ENCODE measurements around the gene TSHZ2. TPM values are rescaled to one million over a fixed set of nuclear protein-coding genes. Genes with fewer than 3 reads are reported as not detected.

The TSHZ2 gene
- total and polyA plus RNA-seq, 9 of the 15 experiments (the other 6 are each of a cell fraction or from before 2014, with no cell fraction given), result 0.03 to 0.20 (median 0.05) TPM; not detected in 4

DNA sequence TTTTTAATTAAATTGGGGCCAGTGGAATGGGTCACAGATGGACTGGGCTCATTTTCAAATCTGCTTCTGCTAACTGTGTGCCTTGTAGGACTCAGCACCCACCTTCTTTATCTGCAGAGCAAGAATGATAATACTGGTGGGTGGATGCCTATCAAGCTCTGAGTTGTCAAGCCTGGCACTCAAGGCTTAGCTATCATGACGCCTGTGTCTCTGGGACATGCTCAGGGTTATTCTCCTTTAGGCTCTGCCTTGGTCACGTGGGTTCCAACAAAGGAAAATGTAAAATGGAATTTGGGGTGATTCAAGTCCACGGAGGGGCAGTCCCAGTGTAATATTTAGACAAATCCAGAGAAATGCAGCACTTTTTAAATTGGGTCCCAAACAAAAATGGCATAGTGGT lies 202.3 kb downstream of the TSHZ2 start:
- BruUV-seq (replicated peaks), result no TSS peak
- Histone ChIP-seq H3K79me2 (ENCODE audit: control insufficient read depth, insufficient read depth, low read length) (no peaks in the 10 kb centered on the region), H2AFZ (ENCODE audit: low read depth, low read length) (peak overlapping the region; percentile 35; the same call in 1 of the 2 replicates), H3K27ac (ENCODE audit: extremely low read depth, low read depth, low read length) (peak overlapping the region; percentile 15), H4K20me1 (replicated peaks; ENCODE audit: control insufficient read depth, insufficient read depth, low read length) (no peaks in the 10 kb centered on the region), H3K9me1 (ENCODE audit: control insufficient read depth, insufficient read depth, low read length) (no peaks in the 10 kb centered on the region), H3K4me2 (ENCODE audit: insufficient read depth, low read length) (no peak overlapping the region; the same call in 1 of the 2 replicates), H3K36me3 (ENCODE audit: control insufficient read depth, insufficient read depth, low read length) (no peaks in the 10 kb centered on the region), H3K4me3 (no peak overlapping the region), H3K27me3 (ENCODE audit: control insufficient read depth in 2 of 2, insufficient read depth in 2 of 2, low read length in 2 of 2) (no peaks in the 10 kb centered on the region), H3K9me3 (replicated peaks; ENCODE audit: control insufficient read depth, insufficient read depth, low read depth, low read length) (0 out of 2 replicates have a peak, but pooled peaks cover 3% of the 10 kb centered on the region), H3K4me1 (replicated peaks in 1 of 2; ENCODE audit: control insufficient read depth in 2 of 2, insufficient read depth in 2 of 2, low read length in 2 of 2) (peaks cover 20 to 27% of the 10 kb centered on the region in 2 experiments; a peak in 4 of 5 replicates), H3K9ac (ENCODE audit: insufficient read depth in 1 of 2, low read depth in 2 of 2, low read length in 2 of 2) (peak overlapping the region in 1 of 2 experiments; percentile 13; a peak in 2 of 4 replicates)
- POLR2A ChIA-PET, result interaction anchor here (0.6 to 0.7 kb wide), 2 partner anchors 14 to 34 kb away, joined by 3 to 4 read pairs; no protein-coding TSS in a partner anchor
- DNase-seq (ENCODE audit: extremely low read depth in 1 of 4, low spot score in 3 of 4) (peak in 1 of 4 experiments; percentile 32), ATAC-seq (peak; percentile 22), FAIRE-seq (peak; percentile 46)
- 17% methylated on average over 3 of the region's 3 CpGs for whole genome bisulfite sequencing (ENCODE audit: insufficient coverage, low coverage, missing lambda C conversion rate)
- CTCF ChIA-PET (ENCODE audit: low intra/inter-chr PET ratio), result no interaction called here
- in situ Hi-C loops (cut with MboI) (no loop called here), intact Hi-C loops (cut with micrococcal nuclease) (no loop called here)
- TF ChIP-seq ZNF3 (CRISPR knock-in tag; IDR thresholded peaks at IDR 0.05), result no peak
- TF ChIP-seq, protein P1, sequence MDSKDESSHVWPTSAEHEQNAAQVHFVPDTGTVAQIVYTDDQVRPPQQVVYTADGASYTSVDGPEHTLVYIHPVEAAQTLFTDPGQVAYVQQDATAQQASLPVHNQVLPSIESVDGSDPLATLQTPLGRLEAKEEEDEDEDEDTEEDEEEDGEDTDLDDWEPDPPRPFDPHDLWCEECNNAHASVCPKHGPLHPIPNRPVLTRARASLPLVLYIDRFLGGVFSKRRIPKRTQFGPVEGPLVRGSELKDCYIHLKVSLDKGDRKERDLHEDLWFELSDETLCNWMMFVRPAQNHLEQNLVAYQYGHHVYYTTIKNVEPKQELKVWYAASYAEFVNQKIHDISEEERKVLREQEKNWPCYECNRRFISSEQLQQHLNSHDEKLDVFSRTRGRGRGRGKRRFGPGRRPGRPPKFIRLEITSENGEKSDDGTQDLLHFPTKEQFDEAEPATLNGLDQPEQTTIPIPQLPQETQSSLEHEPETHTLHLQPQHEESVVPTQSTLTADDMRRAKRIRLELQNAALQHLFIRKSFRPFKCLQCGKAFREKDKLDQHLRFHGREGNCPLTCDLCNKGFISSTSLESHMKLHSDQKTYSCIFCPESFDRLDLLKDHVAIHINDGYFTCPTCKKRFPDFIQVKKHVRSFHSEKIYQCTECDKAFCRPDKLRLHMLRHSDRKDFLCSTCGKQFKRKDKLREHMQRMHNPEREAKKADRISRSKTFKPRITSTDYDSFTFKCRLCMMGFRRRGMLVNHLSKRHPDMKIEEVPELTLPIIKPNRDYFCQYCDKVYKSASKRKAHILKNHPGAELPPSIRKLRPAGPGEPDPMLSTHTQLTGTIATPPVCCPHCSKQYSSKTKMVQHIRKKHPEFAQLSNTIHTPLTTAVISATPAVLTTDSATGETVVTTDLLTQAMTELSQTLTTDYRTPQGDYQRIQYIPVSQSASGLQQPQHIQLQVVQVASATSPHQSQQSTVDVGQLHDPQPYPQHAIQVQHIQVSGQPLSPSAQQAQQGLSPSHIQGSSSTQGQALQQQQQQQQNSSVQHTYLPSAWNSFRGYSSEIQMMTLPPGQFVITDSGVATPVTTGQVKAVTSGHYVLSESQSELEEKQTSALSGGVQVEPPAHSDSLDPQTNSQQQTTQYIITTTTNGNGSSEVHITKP (IDR thresholded peaks at IDR 0.05; ENCODE audit: partially characterized antibody), result peak; percentile 61
- TF ChIP-seq TOE1 (IDR thresholded peaks at IDR 0.05; ENCODE audit: borderline replicate concordance), result peak; percentile 50; the same call in 1 of the 2 replicates
- no peak for TF ChIP-seq TOE1 (CRISPR knock-in tag; IDR thresholded peaks at IDR 0.05; ENCODE audit: borderline replicate concordance, low read depth)
- TF ChIP-seq, protein P2, sequence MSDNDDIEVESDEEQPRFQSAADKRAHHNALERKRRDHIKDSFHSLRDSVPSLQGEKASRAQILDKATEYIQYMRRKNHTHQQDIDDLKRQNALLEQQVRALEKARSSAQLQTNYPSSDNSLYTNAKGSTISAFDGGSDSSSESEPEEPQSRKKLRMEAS (CRISPR knock-in tag; IDR thresholded peaks at IDR 0.05), result no peak
- TF ChIP-seq ZNF780A (CRISPR knock-in tag; IDR thresholded peaks at IDR 0.05), result no peak
- TF ChIP-seq, protein P3, sequence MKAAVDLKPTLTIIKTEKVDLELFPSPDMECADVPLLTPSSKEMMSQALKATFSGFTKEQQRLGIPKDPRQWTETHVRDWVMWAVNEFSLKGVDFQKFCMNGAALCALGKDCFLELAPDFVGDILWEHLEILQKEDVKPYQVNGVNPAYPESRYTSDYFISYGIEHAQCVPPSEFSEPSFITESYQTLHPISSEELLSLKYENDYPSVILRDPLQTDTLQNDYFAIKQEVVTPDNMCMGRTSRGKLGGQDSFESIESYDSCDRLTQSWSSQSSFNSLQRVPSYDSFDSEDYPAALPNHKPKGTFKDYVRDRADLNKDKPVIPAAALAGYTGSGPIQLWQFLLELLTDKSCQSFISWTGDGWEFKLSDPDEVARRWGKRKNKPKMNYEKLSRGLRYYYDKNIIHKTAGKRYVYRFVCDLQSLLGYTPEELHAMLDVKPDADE (conservative IDR thresholded peaks at IDR 0.05; ENCODE audit: control insufficient read depth, low read depth, low read length), result no peak
- TF ChIP-seq, protein P4, sequence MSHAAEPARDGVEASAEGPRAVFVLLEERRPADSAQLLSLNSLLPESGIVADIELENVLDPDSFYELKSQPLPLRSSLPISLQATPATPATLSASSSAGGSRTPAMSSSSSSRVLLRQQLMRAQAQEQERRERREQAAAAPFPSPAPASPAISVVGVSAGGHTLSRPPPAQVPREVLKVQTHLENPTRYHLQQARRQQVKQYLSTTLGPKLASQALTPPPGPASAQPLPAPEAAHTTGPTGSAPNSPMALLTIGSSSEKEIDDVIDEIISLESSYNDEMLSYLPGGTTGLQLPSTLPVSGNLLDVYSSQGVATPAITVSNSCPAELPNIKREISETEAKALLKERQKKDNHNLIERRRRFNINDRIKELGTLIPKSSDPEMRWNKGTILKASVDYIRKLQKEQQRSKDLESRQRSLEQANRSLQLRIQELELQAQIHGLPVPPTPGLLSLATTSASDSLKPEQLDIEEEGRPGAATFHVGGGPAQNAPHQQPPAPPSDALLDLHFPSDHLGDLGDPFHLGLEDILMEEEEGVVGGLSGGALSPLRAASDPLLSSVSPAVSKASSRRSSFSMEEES (CRISPR knock-in tag; IDR thresholded peaks at IDR 0.05), result peak; percentile 40
- TF ChIP-seq TRIM28 (IDR thresholded peaks at IDR 0.05), result no peak
- TF ChIP-seq ZC3H4 (CRISPR knock-in tag; IDR thresholded peaks at IDR 0.05; ENCODE audit: borderline replicate concordance), result no peak
